NCI-H1105 (cell line): Measurements from ENCODE around the gene AKT1.

Source experiments
- DNase-seq: peaks from one replicate; lab custom pipeline; 2025; lab: John Stamatoyannopoulos, UW

The AKT1 gene

DNA sequence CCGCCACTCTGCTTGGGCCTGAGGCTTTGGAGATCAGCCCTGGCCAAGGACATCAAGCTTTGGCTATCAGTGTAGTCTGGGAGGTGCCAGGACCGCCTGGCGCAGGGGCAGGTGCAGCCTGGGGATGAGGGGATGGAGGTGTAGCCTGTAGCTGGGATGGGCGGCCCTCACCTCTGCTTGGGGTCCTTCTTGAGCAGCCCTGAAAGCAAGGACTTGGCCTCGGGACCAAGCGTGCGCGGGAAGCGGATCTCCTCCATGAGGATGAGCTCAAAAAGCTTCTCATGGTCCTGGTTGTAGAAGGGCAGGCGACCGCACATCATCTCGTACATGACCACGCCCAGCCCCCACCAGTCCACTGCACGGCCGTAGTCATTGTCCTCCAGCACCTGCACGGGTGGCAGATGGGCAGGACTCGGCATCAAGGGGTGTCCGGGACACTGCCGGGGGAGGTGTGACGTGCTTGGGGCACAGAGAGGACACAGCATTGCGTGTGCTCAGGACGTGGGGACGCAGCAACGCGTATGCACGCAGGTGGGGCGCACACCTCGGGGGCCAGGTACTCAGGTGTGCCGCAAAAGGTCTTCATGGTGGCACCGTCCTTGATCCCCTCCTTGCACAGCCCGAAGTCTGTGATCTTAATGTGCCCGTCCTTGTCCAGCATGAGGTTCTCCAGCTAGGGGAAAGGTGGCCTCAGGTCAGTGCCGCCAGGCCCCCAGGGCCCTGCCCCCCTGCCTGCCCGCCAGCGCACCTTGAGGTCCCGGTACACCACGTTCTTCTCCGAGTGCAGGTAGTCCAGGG lies 22.6 kb downstream of the AKT1 start:
- no peak for DNase-seq

DNA sequence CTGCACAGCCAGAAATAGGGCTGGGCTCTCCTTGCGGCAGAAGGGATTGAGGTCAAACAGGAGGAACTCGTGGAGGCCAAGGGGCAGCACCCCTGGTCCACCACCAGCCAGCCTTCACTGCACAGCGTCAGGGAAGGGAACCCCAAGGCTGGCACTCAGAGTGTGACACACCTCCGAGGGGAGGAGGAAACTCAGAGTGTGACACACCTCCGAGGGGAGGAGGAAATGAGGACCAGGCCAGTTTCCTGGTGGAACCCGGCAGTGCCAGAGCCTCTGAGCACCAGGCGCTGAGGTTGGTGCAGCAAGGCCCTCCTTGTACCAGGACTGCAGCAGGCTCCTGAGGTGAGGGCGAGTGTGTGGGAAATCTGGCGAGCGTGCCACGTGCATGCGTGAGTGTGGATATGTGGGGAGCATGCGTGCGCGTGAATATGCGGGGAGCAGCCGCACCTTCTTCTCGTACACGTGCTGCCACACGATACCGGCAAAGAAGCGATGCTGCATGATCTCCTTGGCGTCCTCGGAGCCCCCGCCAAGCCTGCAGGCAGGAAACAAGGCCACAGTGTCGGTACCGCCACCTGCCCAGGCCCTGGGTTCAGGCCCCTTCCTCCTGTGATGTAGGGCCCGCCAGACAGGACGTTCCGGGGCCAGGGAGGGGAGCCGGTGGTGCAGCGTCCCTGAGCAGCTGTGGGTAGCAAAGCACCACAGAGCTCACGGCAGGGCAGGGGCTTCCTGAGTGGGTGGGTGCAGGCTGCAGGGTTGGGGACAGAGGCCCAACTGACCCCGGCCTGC lies 23.4 kb downstream of the AKT1 start:
- no peak for DNase-seq

DNA sequence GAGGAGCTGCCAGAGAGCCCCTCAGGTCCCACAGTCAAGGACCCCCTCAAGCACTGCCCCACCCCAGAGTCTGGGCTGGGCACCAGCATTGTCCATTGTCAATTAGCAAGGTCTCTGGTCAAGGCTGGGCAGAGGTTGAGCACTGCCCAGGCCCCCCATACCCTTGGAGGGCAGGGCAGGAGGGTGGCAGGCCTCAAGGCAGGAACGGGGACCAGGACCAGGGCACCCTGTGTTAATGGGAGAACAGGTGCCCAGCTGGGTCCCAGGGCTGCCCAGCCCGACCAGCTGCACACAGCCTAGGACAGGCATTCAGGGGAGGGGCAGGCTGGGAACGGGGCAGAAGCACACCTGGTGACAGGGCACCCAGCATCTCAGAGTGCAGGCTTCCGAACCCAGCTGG lies 24.2 kb downstream of the AKT1 start:
- DNase-seq = no peak

DNA sequence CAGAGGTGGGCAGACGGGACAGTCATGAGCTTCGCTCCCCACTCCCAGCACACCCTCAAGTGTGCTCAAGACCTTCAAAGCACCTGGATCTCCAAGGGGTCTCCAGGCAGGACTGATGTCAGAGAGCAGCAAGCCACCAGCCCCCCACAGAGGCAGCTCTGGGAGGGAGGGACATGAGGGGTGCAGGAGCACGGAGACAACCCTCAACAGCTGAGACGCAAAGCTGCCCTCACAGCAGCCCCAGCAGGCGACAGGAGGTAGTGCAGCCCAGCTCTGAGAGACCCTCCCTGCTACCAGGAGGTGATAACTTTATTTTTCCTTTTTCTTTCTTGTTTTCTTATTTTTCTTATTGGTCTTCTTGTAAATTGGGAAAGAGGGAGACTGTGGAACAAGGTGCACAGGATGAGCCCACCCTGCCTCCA lies 24.7 kb downstream of the AKT1 start:
- DNase-seq = no peak

DNA sequence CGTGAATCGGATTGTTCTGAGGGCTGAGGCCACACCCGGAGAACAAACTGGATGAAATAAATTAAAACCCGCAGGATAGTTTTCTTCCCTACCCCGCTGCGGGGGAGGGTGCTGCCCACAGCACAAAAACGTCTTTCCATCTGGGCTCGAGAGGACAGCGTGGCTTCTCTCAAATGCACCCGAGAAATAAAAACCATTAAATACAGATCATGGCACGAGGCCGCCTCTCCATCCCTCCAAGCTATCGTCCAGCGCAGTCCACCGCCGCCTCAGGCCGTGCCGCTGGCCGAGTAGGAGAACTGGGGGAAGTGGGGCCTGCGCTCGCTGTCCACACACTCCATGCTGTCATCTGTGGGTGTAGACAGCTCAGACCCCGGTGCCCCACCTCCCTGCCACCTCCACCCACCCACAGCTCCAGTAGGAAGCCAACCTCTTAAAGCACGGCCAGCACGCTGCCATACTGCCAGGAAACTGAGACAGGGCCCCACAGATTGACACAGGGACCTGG lies 25.4 kb downstream of the AKT1 start:
- DNase-seq = no peak

DNA sequence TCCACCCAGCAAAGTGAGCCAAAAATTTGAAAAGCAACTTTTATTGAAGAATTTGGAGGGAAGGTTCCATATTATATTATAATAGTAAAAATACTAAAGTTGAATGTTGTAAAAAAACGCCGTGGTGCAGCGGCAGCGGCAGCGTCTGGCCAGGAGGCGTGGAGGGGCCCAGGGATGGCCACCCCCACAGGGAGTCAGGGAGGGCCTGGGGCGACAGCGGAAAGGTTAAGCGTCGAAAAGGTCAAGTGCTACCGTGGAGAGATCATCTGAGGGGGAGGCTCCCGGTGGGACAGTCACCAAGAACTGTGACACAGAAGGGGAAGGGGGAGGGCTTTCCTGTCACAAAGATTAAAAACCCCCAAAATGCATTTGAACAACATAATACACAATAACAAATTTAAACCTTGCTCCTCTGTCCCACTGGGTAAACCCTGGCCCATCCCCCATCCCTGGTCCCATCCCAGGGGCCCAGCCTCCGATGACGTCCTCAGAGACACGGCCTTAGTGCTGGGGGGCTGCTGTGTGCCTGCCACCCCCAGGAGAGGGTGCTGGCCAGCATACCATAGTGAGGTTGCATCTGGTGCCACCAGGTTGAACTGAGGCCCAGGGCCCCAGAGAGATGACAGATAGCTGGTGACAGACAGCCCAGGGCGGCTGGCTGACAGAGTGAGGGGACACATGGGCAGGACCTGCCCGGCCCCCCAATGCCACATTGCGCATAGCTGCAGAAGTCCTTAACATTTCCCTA lies 26.1 kb downstream of the AKT1 start:
- DNase-seq = no peak

DNA sequence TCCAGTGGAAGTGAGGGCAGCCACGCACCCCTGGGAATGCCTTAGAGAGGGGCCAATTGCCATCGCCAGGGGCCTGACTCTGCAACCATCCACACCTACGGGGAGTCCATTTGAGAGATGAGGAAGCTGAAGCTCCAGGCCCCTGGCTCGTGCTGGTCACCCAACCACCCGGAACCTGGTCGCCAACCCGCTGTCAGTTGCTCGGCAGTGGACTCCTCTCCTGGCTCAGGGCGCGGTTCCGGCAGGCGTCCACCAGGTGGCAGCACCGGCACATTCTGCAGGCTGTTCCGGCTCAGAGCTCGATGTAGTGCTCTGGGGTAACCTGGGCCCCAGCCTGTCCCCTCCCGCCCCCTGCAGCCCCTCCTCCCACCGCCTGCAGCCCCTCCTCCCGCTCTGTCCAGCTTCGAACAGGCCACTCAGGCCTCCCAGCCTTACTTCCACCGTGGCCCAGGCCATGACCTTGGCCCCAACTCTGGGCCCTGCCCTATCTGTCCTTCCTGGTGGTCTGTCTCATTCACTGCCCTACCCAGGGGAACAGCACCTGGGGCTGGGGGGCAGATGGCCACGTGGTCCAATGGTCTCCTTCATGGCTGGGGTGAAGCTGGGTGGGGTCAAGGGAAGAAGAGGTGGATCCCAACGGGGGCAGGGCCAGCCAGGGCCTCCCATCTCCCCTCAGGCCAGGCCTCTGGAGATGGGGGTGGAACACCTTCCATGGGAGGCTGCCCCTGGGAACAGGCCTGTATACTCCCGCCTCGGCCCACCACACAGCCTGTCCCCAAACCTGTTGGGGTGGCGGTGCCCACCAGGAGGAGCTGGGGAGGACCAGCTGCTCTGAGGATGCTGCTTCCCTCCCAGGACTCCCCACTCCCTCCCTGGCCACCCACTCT lies 26.9 kb downstream of the AKT1 start:
- DNase-seq = peak; percentile 79

DNA sequence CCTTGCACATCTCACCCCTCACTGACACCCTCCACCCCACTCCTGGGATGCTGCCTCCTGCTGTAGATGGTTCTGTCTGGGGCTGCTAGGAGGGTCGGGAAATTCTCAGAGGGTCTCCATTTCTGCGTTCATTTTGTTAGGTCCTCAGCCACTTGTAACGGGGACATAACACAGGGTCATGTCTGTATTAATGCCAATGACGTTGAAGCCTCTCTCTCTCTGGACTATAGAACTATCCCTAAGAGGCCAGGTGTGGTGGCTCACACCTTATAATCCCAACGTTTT lies 28.0 kb downstream of the AKT1 start:
- DNase-seq = no peak

DNA sequence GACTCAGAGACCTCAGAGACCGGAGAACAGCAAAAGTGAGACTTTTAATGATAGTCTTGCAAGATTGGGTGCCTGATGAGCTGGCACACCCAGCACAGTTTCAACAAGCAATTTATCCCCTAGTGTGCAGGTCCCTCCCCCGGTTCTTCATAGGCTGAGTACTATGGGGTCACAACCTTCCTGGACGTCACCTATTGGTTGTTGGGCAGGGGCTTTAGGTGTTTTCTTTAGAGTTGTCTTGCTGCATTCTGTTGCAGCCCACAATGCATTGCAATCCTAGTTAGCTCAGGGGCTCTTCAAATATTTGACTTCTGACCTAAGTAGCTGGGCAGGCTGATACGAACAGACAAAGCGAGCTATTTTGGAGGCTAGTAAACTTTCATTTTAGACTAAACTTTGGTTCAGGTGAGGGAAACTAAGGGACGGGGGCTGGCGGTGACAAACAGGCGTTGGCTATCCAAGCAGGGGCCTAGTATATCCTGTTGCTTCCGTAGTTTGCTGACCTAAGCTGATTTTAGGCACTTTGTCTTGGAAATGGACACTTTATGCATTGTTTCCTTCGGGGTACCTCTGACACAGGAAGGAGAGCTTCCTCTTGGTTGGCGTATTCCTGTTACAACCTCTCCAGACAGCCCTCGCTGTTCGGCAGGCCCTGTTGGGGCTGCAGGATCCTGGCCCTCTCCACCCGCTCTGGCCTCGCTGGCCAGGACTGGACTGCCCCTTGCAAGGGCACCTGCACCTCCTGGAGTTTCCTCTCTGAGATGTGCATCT lies 28.5 kb downstream of the AKT1 start:
- DNase-seq = no peak

DNA sequence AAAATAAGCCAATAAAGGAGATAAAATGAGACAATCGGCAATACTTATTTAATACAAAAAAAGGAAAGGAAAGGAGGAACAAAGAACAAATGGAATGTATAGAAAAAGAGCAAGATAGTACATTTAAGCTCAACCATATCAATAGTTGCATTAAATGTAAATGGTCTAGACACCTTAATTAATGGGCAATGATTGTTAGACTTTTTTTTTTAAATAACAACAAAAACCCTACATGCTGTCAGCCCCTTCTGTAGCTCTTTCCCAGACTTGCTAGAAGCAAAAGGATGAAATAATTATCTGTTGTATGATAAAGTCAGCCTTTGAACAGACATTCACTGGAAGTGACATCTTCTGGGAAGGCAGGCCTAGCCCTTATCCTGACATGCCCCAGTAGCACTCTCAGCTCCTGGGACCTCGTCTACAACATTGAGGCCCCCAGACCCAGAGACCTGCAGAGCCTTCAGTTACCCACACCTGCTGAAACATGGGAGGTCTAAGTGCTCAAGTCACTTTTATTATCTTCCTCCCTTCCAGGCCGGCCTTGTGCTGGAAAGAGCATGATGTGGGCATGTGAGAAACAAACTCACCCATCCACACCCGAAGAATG lies 29.2 kb downstream of the AKT1 start:
- no peak for DNase-seq

DNA sequence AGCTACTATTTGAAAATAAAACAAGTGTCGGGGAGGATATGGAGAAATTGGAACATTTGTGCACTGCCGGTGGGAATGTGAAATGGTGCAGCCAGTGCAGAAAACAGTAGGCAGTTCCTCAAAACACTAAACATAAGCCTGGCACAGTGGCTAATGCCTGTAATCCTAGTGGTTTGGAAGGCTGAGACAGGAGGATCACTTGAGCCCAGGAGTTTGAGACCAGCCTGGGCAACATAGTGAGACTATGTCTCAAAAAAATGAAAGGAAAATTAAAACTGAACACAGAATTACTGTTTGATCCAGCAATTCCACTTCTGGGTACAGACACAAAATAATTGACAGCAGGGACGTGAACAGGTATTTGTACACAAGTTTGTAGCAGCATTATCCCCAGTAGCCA lies 30.0 kb downstream of the AKT1 start:
- no peak for DNase-seq

DNA sequence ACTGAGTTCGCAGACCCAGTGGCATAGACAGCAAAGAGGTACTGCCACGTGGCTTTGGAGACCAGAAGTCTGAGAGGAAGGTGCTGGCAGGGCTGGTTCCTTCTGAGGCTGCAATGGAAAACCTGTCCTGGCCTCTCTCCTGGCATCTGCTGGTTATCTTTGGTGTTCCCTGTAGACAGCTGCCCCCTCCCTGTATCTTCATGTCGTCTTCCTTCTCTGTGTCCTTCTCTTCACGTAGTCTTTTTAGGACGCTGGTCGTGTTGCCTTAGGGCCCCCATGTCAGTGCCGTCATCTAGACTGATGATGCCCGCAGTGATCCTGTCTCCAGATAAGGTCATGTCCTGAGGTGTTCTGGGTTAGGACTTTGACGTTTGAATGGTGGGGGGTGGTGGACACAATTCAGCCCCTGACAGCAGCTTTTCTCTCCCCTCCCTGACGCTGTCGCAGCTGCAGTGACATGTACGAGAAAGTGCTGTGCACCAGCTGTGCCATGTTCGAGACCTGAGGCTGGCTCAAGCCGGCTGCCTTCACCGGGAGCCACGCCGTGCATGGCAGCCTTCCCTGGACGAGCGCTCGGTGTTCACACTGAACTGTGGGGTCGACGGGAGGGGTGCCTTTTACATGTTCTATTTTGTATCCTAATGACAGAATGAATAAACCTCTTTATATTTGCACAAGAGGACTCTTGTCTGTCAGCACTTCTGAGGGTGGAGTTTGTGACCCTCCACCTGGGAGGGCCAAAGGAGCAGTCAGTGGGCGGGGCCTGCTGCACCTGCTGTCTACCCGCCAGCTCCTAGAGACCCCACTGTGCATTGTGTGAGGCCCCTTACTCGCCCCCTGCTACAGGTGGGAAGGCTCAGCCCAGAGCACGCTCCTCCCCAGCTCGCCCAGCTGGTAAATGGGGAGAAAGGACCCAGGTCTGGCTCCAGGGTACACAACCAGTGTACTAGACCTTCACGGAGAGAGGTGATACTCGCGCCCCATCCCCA lies 36.3 kb downstream of the AKT1 start:
- no peak for DNase-seq

DNA sequence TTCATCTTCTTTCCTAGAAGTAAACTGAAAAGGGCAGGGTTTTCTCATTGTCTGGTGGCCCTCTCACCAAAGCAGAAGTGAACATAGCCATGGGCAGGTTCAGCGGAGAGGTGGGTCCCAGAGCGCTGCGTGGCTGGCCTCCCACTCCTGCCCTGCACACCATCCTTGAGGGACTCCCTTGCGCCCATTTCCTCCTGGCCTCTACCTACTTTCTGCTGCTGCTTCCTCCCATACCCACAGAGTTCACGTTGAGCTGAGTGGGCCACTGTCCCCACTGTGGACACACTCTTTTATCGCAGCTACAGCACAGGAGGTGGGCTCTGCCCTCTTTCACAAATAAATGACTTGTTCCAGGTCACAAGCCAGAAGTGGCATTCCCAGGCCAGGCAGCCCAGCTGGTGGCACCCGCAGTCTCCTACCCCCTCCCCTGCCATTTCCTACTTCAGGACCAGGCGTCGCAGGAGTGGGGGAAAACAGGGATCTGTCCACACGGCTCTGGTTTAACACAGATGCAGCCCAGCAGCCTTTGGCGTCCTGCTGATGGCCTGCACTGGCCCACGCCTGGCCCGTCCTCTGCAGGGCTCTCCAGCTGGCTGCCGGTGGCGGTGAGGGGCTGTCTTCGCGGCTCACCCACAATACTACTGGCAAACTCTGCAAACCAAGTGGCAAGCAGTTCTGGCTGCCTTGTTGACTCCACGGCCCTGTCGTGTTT lies 37.7 kb downstream of the AKT1 start:
- no peak for DNase-seq

DNA sequence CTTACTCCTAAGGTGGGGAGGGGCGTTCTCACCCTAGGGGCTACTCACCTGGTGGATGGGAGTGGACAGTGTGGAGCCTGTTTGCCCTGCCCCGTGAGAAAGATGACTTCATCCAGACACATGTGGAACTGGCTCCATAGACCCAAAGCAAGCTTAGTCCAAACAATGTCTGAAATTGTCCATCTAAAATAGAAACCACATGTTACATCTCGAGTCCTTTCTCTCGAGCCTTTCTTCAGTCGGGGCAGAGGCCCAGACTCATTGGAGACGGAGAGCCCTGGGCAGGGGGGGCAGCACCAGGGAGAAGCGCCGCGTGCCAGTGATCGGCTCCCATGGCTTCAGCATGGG lies 38.3 kb downstream of the AKT1 start:
- no peak for DNase-seq

DNA sequence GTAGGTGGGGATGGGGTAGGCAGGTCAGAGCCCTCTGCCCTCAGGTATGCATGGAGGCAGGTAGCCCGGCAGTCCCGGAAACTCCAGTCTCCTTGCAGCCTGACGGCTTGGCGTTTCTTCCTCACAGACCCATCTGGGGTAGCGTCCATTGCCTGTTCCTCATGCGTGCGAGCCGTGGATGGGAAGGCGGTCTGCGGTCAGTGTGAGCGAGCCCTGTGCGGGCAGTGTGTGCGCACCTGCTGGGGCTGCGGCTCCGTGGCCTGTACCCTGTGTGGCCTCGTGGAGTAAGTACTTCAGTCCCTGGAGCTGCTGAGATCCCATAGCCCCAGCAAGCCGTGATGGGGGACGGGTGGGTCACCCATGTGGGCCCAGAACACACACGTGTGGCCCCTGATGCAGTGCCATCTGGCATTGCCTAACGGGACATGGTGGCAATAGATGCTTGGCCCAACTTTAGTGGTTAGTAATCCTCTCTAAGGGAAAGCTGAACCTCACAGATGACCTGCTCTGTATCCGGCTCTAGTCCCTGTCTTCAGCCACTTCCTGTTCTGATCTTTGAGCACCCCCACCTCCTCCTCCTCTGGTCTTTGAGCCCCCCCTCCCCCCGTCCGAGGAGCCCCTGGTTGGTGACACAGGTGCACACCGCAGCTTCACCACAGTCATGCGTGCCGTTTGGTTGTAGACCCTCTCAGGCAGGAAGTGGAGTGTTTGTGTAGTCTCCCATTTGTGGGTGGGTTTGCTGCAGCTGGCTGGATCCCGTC lies 38.9 kb downstream of the AKT1 start:
- DNase-seq = no peak

DNA sequence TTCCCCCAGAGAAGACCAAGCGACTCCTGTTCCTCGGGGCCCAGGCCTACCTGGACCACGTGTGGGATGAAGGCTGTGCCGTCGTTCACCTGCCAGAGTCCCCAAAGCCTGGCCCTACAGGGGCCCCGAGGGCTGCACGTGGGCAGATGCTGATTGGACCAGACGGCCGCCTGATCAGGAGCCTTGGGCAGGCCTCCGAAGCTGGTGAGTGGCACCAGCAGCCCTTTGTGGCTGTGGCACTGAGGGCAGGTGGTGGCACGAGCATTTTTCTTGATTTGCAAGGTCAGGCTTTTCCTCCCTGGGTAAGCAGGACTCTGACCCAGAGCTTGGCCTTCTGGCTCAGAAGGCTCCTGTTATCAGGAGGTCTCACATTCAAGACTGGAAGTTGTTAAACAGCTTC lies 39.9 kb downstream of the AKT1 start:
- DNase-seq = no peak

DNA sequence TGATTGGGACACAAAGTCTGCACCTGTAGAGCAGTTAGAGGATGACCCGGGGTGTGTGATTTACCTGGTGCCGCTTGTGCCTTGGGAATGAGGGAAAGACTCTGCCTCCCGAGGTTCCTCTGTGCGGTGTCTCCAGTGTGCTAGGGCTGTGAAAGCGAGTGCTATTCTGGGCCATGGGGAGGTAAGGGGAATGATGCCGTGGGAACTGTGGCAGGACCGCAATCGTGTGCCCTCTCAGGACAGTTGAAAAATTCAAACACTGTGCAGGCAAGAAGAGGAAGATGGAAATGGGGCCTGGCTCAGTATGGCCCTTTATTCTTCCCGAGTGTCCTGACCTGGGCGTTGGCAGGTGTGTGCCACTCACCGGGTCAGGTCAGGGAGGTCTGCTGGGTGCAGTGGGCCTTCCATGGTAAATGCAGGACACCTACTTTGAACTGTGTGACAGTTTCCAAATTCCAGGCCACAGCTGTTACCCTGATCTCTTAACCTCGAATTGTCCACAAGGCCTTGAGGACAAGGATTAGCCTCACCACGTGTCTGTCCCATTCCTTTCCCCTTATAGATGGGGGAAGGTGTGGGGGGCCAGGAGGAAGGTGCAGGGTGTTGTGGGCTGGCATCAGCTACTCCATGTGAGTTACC lies 41.2 kb downstream of the AKT1 start:
- no peak for DNase-seq
